DOHH2 (cell line): ENCODE results near the gene CNTNAP2.

Experiments used
- H3F3A ChIP-seq: fragments of 200-600 bp; sonication (generic), shearing (Covaris generic); 2 replicates; pipeline ENCODE4 v1.6.0; 2016; ENCODE audit warnings: antibody characterized with exemption, mild to moderate bottlenecking; ENCODE audit not compliant: control insufficient read depth, insufficient read depth
- H3K27ac ChIP-seq: fragments of 200-600 bp; sonication (generic); 2 replicates; pipeline ENCODE4 v1.5.1; 2014; ENCODE audit warnings: low read depth, mild to moderate bottlenecking, low read length, moderate library complexity
- H3K27me3 ChIP-seq: fragments of 200-600 bp; sonication (generic); 2 replicates; pipeline ENCODE4 v1.6.1; 2014; ENCODE audit warnings: mild to moderate bottlenecking, low read length, mixed read lengths; ENCODE audit not compliant: control insufficient read depth
- H3K36me3 ChIP-seq: fragments of 200-600 bp; sonication (generic); 2 replicates; pipeline ENCODE4 v1.6.1; 2014; ENCODE audit warnings: mild to moderate bottlenecking, low read length, moderate library complexity, mixed read lengths; ENCODE audit not compliant: control insufficient read depth
- H3K4me1 ChIP-seq: fragments of 200-600 bp; sonication (generic); 2 replicates; pipeline ENCODE4 v1.6.1; 2014; ENCODE audit warnings: mild to moderate bottlenecking, low read length, mixed read lengths; ENCODE audit not compliant: control insufficient read depth
- H3K4me2 ChIP-seq: fragments of 200-600 bp; sonication (generic); 2 replicates; pipeline ENCODE4 v1.6.0; 2014; ENCODE audit warnings: mild to moderate bottlenecking, low read length, moderate library complexity
- H3K4me3 ChIP-seq: fragments of 200-600 bp; sonication (generic); 2 replicates; pipeline ENCODE4 v1.5.1; 2014; ENCODE audit warnings: mild to moderate bottlenecking, low read length, mixed read lengths
- H3K79me2 ChIP-seq: fragments of 200-600 bp; sonication (generic); 2 replicates; pipeline ENCODE4 v1.6.1; 2014; ENCODE audit warnings: mild to moderate bottlenecking, low read length, mixed read lengths; ENCODE audit not compliant: control insufficient read depth
- H3K9me2 ChIP-seq: fragments of 200-600 bp; sonication (generic); replicated peaks from 2 replicates; pipeline ENCODE4 v1.6.1; 2014; ENCODE audit warnings: mild to moderate bottlenecking, low read length, mixed read lengths; ENCODE audit not compliant: control insufficient read depth
- H3K9me3 ChIP-seq: fragments of 200-600 bp; sonication (generic); 2 replicates; pipeline ENCODE4 v1.6.1; 2014; ENCODE audit warnings: antibody characterized with exemption, low read length, mixed read lengths; ENCODE audit not compliant: control insufficient read depth, insufficient read depth
- H4K20me1 ChIP-seq: fragments of 200-600 bp; sonication (generic); 2 replicates; pipeline ENCODE4 v1.6.0; 2014; ENCODE audit warnings: low read depth, mild to moderate bottlenecking, antibody characterized with exemption, low read length, moderate library complexity; ENCODE audit not compliant: control insufficient read depth, insufficient read depth
- EZH2phosphoT487 ChIP-seq: fragments of 200-600 bp; sonication (generic); IDR thresholded peaks from 2 replicates; pipeline ENCODE4 v1.6.1; 2017; ENCODE audit warnings: borderline replicate concordance, mild to moderate bottlenecking, antibody characterized with exemption, low read length, moderate library complexity, mixed read lengths
- TF ChIP-seq, protein P1 (sequence below): fragments of 200-600 bp; sonication (generic); IDR thresholded peaks from one replicate; pipeline ENCODE4 v1.5.1; 2014; ENCODE audit warnings: antibody characterized with exemption, mild to moderate bottlenecking, low read depth, low read length; ENCODE audit not compliant: poor library complexity, severe bottlenecking

The CNTNAP2 gene

GRCh38 chr7:146683439-146683838, 566.8 kb downstream of the CNTNAP2 start:
- Histone ChIP-seq H3K36me3 (no peaks in the 10 kb centered on the region), H3K27me3 (no peaks in the 10 kb centered on the region), H3K9me3 (no peaks in the 10 kb centered on the region), H3F3A (no peaks in the 10 kb centered on the region), H3K9me2 (no peaks in the 10 kb centered on the region), H3K4me2 (no peak overlapping the region), H3K79me2 (no peaks in the 10 kb centered on the region), H3K4me1 (no peaks in the 10 kb centered on the region), H3K27ac (no peak overlapping the region), H4K20me1 (no peaks in the 10 kb centered on the region), H3K4me3 (no peak overlapping the region)
- TF ChIP-seq EZH2phosphoT487: no peak
- TF ChIP-seq, protein P1, sequence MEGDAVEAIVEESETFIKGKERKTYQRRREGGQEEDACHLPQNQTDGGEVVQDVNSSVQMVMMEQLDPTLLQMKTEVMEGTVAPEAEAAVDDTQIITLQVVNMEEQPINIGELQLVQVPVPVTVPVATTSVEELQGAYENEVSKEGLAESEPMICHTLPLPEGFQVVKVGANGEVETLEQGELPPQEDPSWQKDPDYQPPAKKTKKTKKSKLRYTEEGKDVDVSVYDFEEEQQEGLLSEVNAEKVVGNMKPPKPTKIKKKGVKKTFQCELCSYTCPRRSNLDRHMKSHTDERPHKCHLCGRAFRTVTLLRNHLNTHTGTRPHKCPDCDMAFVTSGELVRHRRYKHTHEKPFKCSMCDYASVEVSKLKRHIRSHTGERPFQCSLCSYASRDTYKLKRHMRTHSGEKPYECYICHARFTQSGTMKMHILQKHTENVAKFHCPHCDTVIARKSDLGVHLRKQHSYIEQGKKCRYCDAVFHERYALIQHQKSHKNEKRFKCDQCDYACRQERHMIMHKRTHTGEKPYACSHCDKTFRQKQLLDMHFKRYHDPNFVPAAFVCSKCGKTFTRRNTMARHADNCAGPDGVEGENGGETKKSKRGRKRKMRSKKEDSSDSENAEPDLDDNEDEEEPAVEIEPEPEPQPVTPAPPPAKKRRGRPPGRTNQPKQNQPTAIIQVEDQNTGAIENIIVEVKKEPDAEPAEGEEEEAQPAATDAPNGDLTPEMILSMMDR: no peak

GRCh38 chr7:146690987-146691386, 574.4 kb downstream of the CNTNAP2 start:
- Histone ChIP-seq H3F3A (no peaks in the 10 kb centered on the region), H3K9me3 (no peaks in the 10 kb centered on the region), H3K27me3 (no peaks in the 10 kb centered on the region), H3K4me3 (no peak overlapping the region), H3K4me1 (no peaks in the 10 kb centered on the region), H3K27ac (no peak overlapping the region), H3K36me3 (no peaks in the 10 kb centered on the region), H3K9me2 (no peaks in the 10 kb centered on the region), H4K20me1 (no peaks in the 10 kb centered on the region), H3K79me2 (no peaks in the 10 kb centered on the region), H3K4me2 (no peak overlapping the region)
- no peak for TF ChIP-seq EZH2phosphoT487
- TF ChIP-seq, protein P1: no peak

GRCh38 chr7:146698995-146699610, 582.5 kb downstream of the CNTNAP2 start:
- TF ChIP-seq, protein P1: no peak
- TF ChIP-seq EZH2phosphoT487: no peak
- H3K4me2 ChIP-seq: no peak overlapping the region
- no peaks in the 10 kb centered on the region for H3K9me2 ChIP-seq
- H3K27me3 ChIP-seq: no peaks in the 10 kb centered on the region
- H3K4me3 ChIP-seq: no peak overlapping the region
- no peak overlapping the region for H3K27ac ChIP-seq
- H3K4me1 ChIP-seq: no peaks in the 10 kb centered on the region
- no peaks in the 10 kb centered on the region for H3K9me3 ChIP-seq
- no peaks in the 10 kb centered on the region for H3F3A ChIP-seq
- no peaks in the 10 kb centered on the region for H4K20me1 ChIP-seq
- no peaks in the 10 kb centered on the region for H3K36me3 ChIP-seq
- no peaks in the 10 kb centered on the region for H3K79me2 ChIP-seq
